Colonic mucosa (tissue), 4 donors: ENCODE results near the gene GARIN1A. TPM values are rescaled to one million over a fixed set of nuclear protein-coding genes. Genes with fewer than 3 reads are reported as not detected.
"Not testable (repeated sequence)": the region's sequence is repeated elsewhere in the genome, so short reads cannot be mapped to it uniquely, and the experiment has no call there.

Source experiments
- DNase-seq: peaks from one replicate; pipeline ENCODE4 v3.0.0-alpha.2; 2020
- H3K27ac ChIP-seq: fragments of 200-600 bp; one replicate; pipeline ENCODE4 v1.8.0; 2021
- H3K27me3 ChIP-seq: fragments of 200-600 bp; one replicate; pipeline ENCODE4 v1.8.0; 2021
- H3K36me3 ChIP-seq: fragments of 200-600 bp; one replicate; pipeline ENCODE4 v1.8.0; 2021
- H3K4me1 ChIP-seq: fragments of 200-600 bp; one replicate; pipeline ENCODE4 v1.8.0; 2021; ENCODE audit warnings: mild to moderate bottlenecking
- H3K4me3 ChIP-seq: fragments of 200-600 bp; one replicate; pipeline ENCODE4 v1.8.0; 2021
- H3K9ac ChIP-seq, 2 donors: one replicate each; pipeline ENCODE4 v1.7.0; 2013; ENCODE audit warnings: control low read depth in 2 of 2, low read depth in 2 of 2, low read length in 2 of 2
- H3K9me3 ChIP-seq: fragments of 200-600 bp; one replicate; pipeline ENCODE4 v1.8.0; 2021
- intact Hi-C: fragments of 100-400 bp; cut with DNase I; formaldehyde crosslinking; loops from one replicate; pipeline ENCODE4 v1.14.1; 2022
- total RNA-seq, 2 donors: library from RNA; stranded (reverse); fragmentation: NEBNext Ultra II Directional in 1 of 2; extraction: Animal tissue kit (Norgen Biotek cat#: 25700) in 1 of 2; gene quantifications; one replicate each; pipeline ENCODE4 v1.2.1, GENCODE V29; 2021
- TF ChIP-seq, protein P1 (sequence below): fragments of 200-600 bp; IDR thresholded peaks from one replicate; pipeline ENCODE4 v1.8.0; 2022; ENCODE audit warnings: antibody characterized with exemption, mild to moderate bottlenecking
- donor health status: healthy.
- donor health status: DM: no; HTN: no; CAD: no.
- donor health status: DM: no; HTN: no; CAD: no.

The GARIN1A gene
- total RNA-seq, 2 donors from 2014 or later: 0.85 to 0.89 TPM

DNA sequence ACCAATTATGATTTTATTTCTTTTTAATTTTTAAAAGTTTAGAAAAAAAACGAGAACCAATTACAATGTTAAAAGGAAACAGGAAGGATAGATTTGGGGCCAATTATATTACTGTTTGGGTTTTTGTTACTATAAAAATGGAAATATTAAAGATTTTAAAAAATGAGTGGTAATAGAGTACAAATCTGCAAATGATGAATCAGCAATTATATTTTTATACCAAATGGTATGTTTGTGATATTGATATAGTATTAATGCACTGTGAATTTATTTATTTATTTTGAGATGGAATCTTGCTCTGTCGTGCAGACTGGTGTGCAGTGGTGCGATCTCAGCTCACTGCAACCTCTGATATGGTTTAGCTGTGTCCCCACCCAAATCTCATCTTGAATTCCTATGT, 11.5 kb upstream of the GARIN1A start:
- no peaks in the 10 kb centered on the region for H3K4me1 ChIP-seq
- no peak overlapping the region for H3K9ac ChIP-seq
- H3K4me3 ChIP-seq: no peak overlapping the region
- TF ChIP-seq, protein P1, sequence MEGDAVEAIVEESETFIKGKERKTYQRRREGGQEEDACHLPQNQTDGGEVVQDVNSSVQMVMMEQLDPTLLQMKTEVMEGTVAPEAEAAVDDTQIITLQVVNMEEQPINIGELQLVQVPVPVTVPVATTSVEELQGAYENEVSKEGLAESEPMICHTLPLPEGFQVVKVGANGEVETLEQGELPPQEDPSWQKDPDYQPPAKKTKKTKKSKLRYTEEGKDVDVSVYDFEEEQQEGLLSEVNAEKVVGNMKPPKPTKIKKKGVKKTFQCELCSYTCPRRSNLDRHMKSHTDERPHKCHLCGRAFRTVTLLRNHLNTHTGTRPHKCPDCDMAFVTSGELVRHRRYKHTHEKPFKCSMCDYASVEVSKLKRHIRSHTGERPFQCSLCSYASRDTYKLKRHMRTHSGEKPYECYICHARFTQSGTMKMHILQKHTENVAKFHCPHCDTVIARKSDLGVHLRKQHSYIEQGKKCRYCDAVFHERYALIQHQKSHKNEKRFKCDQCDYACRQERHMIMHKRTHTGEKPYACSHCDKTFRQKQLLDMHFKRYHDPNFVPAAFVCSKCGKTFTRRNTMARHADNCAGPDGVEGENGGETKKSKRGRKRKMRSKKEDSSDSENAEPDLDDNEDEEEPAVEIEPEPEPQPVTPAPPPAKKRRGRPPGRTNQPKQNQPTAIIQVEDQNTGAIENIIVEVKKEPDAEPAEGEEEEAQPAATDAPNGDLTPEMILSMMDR: no peak
- no peaks in the 10 kb centered on the region for H3K27me3 ChIP-seq
- intact Hi-C loops: no loop called here
- no peak overlapping the region for H3K27ac ChIP-seq
- H3K9me3 ChIP-seq: no peaks in the 10 kb centered on the region
- DNase-seq: no peak
- no peaks in the 10 kb centered on the region for H3K36me3 ChIP-seq

DNA sequence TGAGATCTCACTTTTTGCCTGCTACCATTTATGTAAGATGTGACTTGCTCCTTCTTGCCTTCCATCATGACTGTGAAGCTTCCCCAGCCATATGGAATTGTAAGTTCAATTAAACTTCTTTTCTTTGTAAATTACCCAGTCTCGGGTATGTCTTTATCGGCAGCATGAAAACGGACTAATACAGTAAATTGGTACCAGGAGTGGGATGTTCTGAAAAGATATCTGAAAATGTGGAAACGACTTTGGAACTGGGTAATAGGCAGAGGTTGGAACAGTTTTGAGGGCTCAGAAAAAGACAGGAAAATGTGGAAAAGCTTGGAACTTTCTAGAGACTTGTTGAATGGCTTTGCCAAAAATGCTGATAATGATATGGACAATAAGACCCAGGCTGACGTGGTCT, 10.6 kb upstream of the GARIN1A start:
- H3K4me1 ChIP-seq: no peaks in the 10 kb centered on the region
- TF ChIP-seq, protein P1: no peak
- H3K27me3 ChIP-seq: no peaks in the 10 kb centered on the region
- no peak overlapping the region for H3K27ac ChIP-seq
- H3K9ac ChIP-seq: no peak overlapping the region
- no peak for DNase-seq
- H3K36me3 ChIP-seq: no peaks in the 10 kb centered on the region
- no peak overlapping the region for H3K4me3 ChIP-seq
- intact Hi-C loops: no loop called here
- no peaks in the 10 kb centered on the region for H3K9me3 ChIP-seq

DNA sequence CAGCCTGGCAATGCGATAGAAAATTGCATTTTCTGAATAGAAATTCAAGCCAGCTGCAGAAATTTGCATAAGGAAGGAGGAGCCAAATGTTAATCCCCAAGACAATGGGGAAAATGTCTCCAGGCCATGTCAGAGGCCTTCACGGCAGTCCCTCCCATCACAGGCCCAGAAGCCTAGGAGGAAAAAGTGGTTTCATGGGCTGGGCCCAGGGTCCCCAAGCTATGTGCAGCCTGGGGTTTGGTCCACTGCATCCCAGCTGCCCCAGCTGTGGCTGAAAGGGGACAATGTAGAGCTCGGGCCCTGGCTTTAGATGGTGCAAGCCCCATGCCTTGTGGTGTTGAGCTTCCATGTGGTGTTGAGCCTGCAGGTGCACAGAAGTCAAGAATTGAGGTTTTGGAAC, 10.0 kb upstream of the GARIN1A start:
- H3K9me3 ChIP-seq: no peaks in the 10 kb centered on the region
- H3K27ac ChIP-seq: no peak overlapping the region
- no peak overlapping the region for H3K9ac ChIP-seq
- intact Hi-C loops: no loop called here
- DNase-seq: no peak
- H3K4me3 ChIP-seq: no peak overlapping the region
- H3K4me1 ChIP-seq: no peaks in the 10 kb centered on the region
- TF ChIP-seq, protein P1: no peak
- no peaks in the 10 kb centered on the region for H3K27me3 ChIP-seq
- no peaks in the 10 kb centered on the region for H3K36me3 ChIP-seq

DNA sequence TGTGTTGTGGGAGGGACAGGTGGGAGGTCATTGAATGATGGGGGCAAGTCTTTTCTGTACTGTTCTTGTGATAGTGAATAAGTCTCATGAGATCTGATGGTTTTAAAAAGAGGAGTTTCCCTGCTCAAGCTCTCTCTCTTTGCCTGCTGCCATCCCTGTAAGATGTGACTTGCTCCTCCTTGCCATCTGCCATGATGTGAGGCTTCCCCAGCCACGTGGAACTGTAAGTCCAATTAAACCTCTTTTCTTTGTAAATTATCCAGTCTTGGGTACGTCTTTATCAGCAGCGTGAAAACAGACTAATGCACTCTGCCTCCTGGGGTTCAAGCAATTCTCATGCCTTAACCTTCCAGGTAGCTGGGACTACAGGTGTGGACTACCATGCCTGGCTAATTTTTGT, 8.9 kb upstream of the GARIN1A start:
- H3K4me1 ChIP-seq, H3K9ac ChIP-seq, DNase-seq, intact Hi-C loops, H3K27ac ChIP-seq, H3K36me3 ChIP-seq, H3K9me3 ChIP-seq, H3K4me3 ChIP-seq, H3K27me3 ChIP-seq: not testable (repeated sequence)

DNA sequence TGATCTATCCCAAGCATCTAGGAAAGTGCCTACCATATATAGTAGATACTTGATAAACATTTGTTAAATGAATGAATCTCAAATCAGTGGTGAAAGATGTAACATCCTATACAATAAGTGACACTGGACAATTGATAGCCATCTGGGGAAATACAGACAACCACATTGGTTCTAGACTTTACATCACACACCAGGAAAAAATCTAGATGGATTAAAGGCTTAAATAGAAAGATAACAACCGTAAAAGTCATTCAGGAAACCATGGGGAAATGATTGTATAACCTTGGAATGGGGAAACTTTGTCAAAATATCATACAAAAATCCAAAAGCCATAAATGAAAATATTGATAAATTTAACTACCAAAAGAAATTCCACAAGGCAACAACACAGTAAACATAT, 7.0 kb upstream of the GARIN1A start:
- no peak overlapping the region for H3K4me3 ChIP-seq
- H3K9me3 ChIP-seq: no peaks in the 10 kb centered on the region
- H3K36me3 ChIP-seq: no peaks in the 10 kb centered on the region
- no peaks in the 10 kb centered on the region for H3K4me1 ChIP-seq
- H3K27me3 ChIP-seq: no peaks in the 10 kb centered on the region
- H3K27ac ChIP-seq: no peak overlapping the region
- no peak overlapping the region for H3K9ac ChIP-seq
- DNase-seq: no peak
- TF ChIP-seq, protein P1: no peak
- intact Hi-C loops: no loop called here

DNA sequence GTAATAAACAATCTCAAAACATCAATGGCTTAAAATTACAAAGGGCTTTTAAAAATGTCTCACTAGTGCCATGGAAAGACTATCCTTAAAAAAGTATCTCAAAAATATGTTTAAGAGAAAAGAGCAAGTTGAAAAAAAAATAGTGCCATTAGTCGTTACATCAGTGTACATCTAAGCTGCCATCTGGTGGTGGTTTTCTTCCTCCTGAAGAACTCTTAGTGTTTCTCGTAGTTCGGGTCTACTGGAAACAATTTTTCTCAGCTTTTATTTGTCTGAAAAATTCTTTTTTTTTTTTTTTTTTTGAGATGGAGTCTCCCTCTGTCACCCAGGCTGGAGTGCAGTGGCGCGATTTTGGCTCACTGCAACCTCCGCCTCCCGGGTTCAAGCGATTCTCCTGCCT, 5.9 kb upstream of the GARIN1A start:
- Histone ChIP-seq H3K9me3 (no peaks in the 10 kb centered on the region), H3K27ac (no peak overlapping the region), H3K9ac (no peak overlapping the region), H3K27me3 (no peaks in the 10 kb centered on the region), H3K36me3 (no peaks in the 10 kb centered on the region), H3K4me3 (no peak overlapping the region), H3K4me1 (no peaks in the 10 kb centered on the region)
- intact Hi-C loops: no loop called here
- DNase-seq: no peak
- TF ChIP-seq, protein P1: no peak
